ENCODE data around the gene LST1.
A peak's percentile ranks its signal among the peaks of the same experiment; 100 is the strongest.

LST1 gene

GRCh38 chr6:31619805-31620585, 33.9 kb downstream of the LST1 start:
- H3K79me2 ChIP-seq (ENCODE audit: insufficient read depth, low read length), result peaks cover 41% of the 10 kb centered on the region
- peak overlapping the region; percentile 6 for H2AFZ ChIP-seq (ENCODE audit: low read depth, low read length, severe bottlenecking)
- no peaks in the 10 kb centered on the region for H3K27me3 ChIP-seq (ENCODE audit: low read length)
- peaks cover 25% of the 10 kb centered on the region for H3F3A ChIP-seq (ENCODE audit: insufficient read depth)
- H3K4me3 ChIP-seq (ENCODE audit: insufficient read depth, low read length, poor library complexity, severe bottlenecking), result peak overlapping the region; percentile 56
- H3K9ac ChIP-seq (ENCODE audit: low read length), result peak overlapping the region; percentile 55
- H4K20me1 ChIP-seq (ENCODE audit: low read depth, low read length), result peaks cover 16% of the 10 kb centered on the region; the same call in 1 of the 2 replicates
- H3K27ac ChIP-seq (ENCODE audit: low read depth, low read length), result peak overlapping the region; percentile 86
- H3K36me3 ChIP-seq (ENCODE audit: low read length), result peaks cover 31% of the 10 kb centered on the region
- no peak for TF ChIP-seq EZH2phosphoT487 (conservative IDR thresholded peaks at IDR 0.05; ENCODE audit: low read length)
- no peak for TF ChIP-seq CTCF (IDR thresholded peaks at IDR 0.05; ENCODE audit: insufficient read depth, low read length, poor library complexity, severe bottlenecking)
- H3K9me2 ChIP-seq (replicated peaks; ENCODE audit: insufficient read depth, low read length), result no peaks in the 10 kb centered on the region
- no peaks in the 10 kb centered on the region for H3K9me3 ChIP-seq (ENCODE audit: insufficient read depth, low read length)
- H3K4me2 ChIP-seq (ENCODE audit: low read depth, low read length, poor library complexity, severe bottlenecking), result peak overlapping the region; percentile 56

GRCh38 chr6:31620586-31621319, 34.7 kb downstream of the LST1 start, which contains the start of gene PRRC2A:
PRRC2A (plus strand) TSS chr6:31620715; CDS start chr6:31622790, 2,075 bp downstream.
- H3K9me2 ChIP-seq (replicated peaks; ENCODE audit: insufficient read depth, low read length), result no peaks in the 10 kb centered on the region
- H2AFZ ChIP-seq (ENCODE audit: low read depth, low read length, severe bottlenecking), result peak within 1 kb of the TSS; percentile 6
- peaks cover 16% of the 10 kb centered on the region; the same call in 1 of the 2 replicates for H4K20me1 ChIP-seq (ENCODE audit: low read depth, low read length)
- no peaks in the 10 kb centered on the region for H3K27me3 ChIP-seq (ENCODE audit: low read length)
- peak within 1 kb of the TSS; percentile 86 for H3K27ac ChIP-seq (ENCODE audit: low read depth, low read length)
- peak within 1 kb of the TSS; percentile 84 for H3K4me2 ChIP-seq (ENCODE audit: low read depth, low read length, poor library complexity, severe bottlenecking)
- H3K9me3 ChIP-seq (ENCODE audit: insufficient read depth, low read length), result no peaks in the 10 kb centered on the region
- peak within 1 kb of the TSS; percentile 83 for H3K9ac ChIP-seq (ENCODE audit: low read length)
- H3K4me3 ChIP-seq (ENCODE audit: insufficient read depth, low read length, poor library complexity, severe bottlenecking), result peak within 1 kb of the TSS; percentile 64
- TF ChIP-seq CTCF (IDR thresholded peaks at IDR 0.05; ENCODE audit: insufficient read depth, low read length, poor library complexity, severe bottlenecking), result no peak
- no peak for TF ChIP-seq EZH2phosphoT487 (conservative IDR thresholded peaks at IDR 0.05; ENCODE audit: low read length)
- H3K79me2 ChIP-seq (ENCODE audit: insufficient read depth, low read length), result peaks cover 48% of the 10 kb centered on the region
- H3F3A ChIP-seq (ENCODE audit: insufficient read depth), result peaks cover 25% of the 10 kb centered on the region
- H3K36me3 ChIP-seq (ENCODE audit: low read length), result peaks cover 38% of the 10 kb centered on the region

- no peaks in the 10 kb centered on the region for H3K9me2 ChIP-seq (replicated peaks; ENCODE audit: insufficient read depth, low read length)
- H3K9me3 ChIP-seq (ENCODE audit: insufficient read depth, low read length), result no peaks in the 10 kb centered on the region
- peaks cover 25% of the 10 kb centered on the region for H3F3A ChIP-seq (ENCODE audit: insufficient read depth)
- H2AFZ ChIP-seq (ENCODE audit: low read depth, low read length, severe bottlenecking), result no peak overlapping the region
- peaks cover 16% of the 10 kb centered on the region; the same call in 1 of the 2 replicates for H4K20me1 ChIP-seq (ENCODE audit: low read depth, low read length)
- no peak for TF ChIP-seq EZH2phosphoT487 (conservative IDR thresholded peaks at IDR 0.05; ENCODE audit: low read length)
- no peak for TF ChIP-seq CTCF (IDR thresholded peaks at IDR 0.05; ENCODE audit: insufficient read depth, low read length, poor library complexity, severe bottlenecking)
- peaks cover 50% of the 10 kb centered on the region for H3K79me2 ChIP-seq (ENCODE audit: insufficient read depth, low read length)
- H3K4me2 ChIP-seq (ENCODE audit: low read depth, low read length, poor library complexity, severe bottlenecking), result peak overlapping the region; percentile 84
- peaks cover 45% of the 10 kb centered on the region for H3K36me3 ChIP-seq (ENCODE audit: low read length)
- peak overlapping the region; percentile 78 for H3K27ac ChIP-seq (ENCODE audit: low read depth, low read length)
- peak overlapping the region; percentile 83 for H3K9ac ChIP-seq (ENCODE audit: low read length)
- H3K27me3 ChIP-seq (ENCODE audit: low read length), result no peaks in the 10 kb centered on the region
- H3K4me3 ChIP-seq (ENCODE audit: insufficient read depth, low read length, poor library complexity, severe bottlenecking), result peak overlapping the region; percentile 64
Observed at GRCh38 chr6:31621320-31621939, 35.4 kb downstream of the LST1 start.
